Nephron progenitor cell (in vitro differentiated cells): ENCODE data around the gene TELO2.

Source experiments
- DNase-seq: peaks from one replicate; pipeline ENCODE4 v3.0.0; 2021
- H3K27ac Mint-ChIP-seq: 2 replicates; pipeline ENCODE4 v1.8.0; 2021; ENCODE audit warnings: mild to moderate bottlenecking, moderate library complexity, mixed read lengths
- H3K27me3 Mint-ChIP-seq: 2 replicates; pipeline ENCODE4 v1.8.0; 2021; ENCODE audit warnings: mild to moderate bottlenecking, low read depth, mixed read lengths; ENCODE audit not compliant: poor library complexity
- H3K36me3 Mint-ChIP-seq: 2 replicates; pipeline ENCODE4 v1.8.0; 2021; ENCODE audit warnings: low read depth, mixed read lengths
- H3K4me1 Mint-ChIP-seq: 2 replicates; pipeline ENCODE4 v1.8.0; 2021; ENCODE audit warnings: mixed read lengths
- H3K4me3 Mint-ChIP-seq: 2 replicates; pipeline ENCODE4 v1.8.0; 2021; ENCODE audit warnings: mild to moderate bottlenecking, moderate library complexity, mixed read lengths
- H3K9me3 Mint-ChIP-seq: 2 replicates; pipeline ENCODE4 v1.8.0; 2021; ENCODE audit warnings: mild to moderate bottlenecking, moderate library complexity, mixed read lengths
- TF ChIP-seq, protein P1 (sequence below): fragments of 200-600 bp; sonication (generic); IDR thresholded peaks from 2 replicates; pipeline ENCODE4 v1.5.0; 2021; ENCODE audit warnings: antibody characterized with exemption

TELO2 gene

DNA sequence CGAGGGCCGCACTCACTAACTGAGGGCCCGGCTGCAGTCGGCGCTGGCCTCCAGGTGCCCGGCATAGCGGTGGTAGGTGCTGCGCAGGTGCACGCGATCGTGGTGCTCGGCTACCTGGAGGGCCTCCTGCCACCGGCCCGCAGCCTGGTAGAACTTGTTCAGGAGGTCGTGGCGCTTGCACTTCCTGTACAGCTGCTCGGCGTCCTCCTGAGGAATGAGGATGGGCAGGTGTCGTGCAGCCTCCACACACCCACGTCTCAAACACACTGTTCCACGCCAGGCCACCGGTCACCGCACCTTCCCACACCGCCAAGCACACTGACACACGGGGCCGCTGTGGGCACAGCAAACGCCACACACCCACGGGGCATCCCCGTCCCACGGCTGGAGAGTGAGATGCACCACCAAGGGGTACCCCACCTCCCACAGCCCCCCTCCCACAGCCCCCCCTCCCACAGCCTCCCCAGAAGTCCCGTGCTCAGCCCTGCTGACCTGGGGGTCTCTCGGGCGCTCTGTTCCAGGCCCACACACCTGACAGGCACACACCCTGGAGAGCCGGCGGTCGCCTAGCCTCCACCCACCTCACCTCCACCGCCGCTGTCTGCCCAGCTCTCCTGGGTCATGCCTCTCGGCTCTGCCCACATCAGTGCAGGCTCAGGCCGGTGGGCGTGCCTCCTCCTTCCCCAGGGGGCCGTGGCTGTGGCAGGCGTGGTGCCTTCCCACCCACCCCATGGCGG lies 32.9 kb downstream of the TELO2 start:
- TF ChIP-seq, protein P1, sequence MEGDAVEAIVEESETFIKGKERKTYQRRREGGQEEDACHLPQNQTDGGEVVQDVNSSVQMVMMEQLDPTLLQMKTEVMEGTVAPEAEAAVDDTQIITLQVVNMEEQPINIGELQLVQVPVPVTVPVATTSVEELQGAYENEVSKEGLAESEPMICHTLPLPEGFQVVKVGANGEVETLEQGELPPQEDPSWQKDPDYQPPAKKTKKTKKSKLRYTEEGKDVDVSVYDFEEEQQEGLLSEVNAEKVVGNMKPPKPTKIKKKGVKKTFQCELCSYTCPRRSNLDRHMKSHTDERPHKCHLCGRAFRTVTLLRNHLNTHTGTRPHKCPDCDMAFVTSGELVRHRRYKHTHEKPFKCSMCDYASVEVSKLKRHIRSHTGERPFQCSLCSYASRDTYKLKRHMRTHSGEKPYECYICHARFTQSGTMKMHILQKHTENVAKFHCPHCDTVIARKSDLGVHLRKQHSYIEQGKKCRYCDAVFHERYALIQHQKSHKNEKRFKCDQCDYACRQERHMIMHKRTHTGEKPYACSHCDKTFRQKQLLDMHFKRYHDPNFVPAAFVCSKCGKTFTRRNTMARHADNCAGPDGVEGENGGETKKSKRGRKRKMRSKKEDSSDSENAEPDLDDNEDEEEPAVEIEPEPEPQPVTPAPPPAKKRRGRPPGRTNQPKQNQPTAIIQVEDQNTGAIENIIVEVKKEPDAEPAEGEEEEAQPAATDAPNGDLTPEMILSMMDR, result no peak
- Mint-ChIP-seq H3K4me3 (no peak overlapping the region), H3K27me3 (peaks cover 4% of the 10 kb centered on the region), H3K4me1 (peaks cover 6% of the 10 kb centered on the region), H3K9me3 (no peaks in the 10 kb centered on the region), H3K36me3 (peaks cover 13% of the 10 kb centered on the region), H3K27ac (no peak overlapping the region)
- no peak for DNase-seq

DNA sequence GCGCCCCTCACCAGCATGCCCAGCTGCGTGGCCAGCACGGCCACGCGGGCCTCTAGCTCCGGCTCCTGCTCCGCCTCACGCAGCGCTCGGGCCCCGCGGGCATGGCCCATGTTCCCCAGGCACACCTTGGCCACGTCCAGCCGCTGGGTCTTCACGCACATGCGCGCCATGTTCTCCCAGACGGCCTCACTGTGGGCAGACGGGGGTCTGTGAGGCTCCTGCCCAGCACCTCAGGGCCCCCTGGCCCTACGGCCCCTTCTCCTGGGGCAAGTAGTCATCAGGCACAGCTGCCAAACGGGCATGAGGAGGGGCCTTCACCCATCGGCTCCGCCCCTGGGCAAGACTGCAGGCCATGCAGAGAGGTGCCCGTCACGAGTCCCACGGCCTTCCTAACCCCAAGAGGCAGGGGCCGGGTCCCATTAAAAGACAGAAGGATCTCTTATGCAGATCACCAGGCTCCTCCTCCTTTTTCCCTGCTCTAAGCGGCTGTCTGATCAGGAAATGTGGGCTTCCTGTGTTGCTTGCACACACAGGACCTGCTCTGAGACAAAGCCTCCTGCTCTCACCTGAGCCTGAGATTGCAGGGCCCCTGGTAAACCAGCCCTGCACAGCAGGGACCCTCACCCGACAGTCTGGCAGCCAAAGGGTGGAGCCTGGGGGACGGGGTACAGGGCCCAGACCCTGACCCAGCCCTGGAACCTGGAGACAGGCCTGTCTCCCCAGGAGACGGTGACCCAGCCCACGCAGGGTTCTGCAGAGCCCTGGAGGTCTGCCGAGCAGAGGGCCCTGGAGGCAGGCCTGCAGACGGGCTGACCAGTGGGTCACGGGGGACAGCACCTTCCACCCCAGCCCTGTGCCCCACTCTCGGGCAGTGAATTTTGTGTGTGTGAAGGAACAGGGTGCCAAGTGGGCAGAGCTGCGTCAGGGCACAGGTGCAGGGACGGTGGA lies 33.7 kb downstream of the TELO2 start:
- H3K4me1 Mint-ChIP-seq, result peaks cover 9% of the 10 kb centered on the region
- peaks cover 13% of the 10 kb centered on the region for H3K36me3 Mint-ChIP-seq

DNA sequence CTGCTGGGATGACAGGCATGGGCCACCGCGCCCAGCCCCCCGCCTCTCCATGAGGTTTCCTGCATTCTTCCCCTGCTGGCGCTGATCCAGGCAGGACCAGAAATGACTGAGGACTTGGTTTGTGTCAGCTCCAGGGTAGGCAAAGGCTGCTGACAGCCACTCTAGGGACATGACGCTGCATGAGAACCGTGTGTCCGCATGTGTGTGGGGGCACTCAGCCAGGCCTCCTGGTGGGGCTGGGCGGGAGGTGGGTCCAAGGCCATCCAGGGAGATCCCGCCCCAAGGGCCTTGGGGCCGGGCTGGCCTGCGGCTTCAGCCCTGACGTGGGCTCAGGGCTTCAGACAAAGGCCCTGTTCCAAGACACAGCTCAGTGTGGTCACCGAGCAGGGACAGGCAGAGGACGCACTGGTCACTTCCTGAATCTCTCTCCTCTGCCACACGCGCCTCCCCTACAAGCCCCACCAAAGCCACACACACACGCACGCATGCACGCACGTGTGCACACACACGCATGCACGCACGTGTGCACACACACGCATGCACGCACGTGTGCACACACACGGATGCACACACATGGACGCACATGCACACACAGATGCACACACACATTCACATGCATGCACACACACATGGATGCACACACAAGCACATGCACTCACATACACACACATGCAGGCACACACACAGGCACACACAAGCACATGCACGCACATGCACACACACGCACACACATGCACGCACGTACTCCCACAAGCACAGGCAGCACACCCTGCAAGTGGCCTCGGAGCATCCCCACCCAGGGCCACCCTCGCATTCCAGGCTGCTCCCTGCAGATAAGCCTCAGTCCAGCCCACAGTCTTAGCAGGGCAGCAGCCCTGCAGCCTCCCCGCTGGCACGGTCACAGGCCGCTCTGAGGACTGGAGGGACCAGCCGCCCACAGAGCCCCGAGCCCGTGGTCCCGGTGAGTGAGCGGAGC lies 35.0 kb downstream of the TELO2 start:
- H3K9me3 Mint-ChIP-seq, result no peaks in the 10 kb centered on the region
- DNase-seq, result no peak
- H3K27me3 Mint-ChIP-seq, result peaks cover 9% of the 10 kb centered on the region
- TF ChIP-seq, protein P1, result no peak
- H3K36me3 Mint-ChIP-seq, result peaks cover 8% of the 10 kb centered on the region
- peak overlapping the region; percentile 87 for H3K27ac Mint-ChIP-seq
- no peak overlapping the region for H3K4me3 Mint-ChIP-seq
- H3K4me1 Mint-ChIP-seq, result peaks cover 9% of the 10 kb centered on the region

More for the DNA sequence above, 33.7 kb downstream of the TELO2 start:
- Mint-ChIP-seq H3K9me3 (no peaks in the 10 kb centered on the region), H3K27me3 (peaks cover 9% of the 10 kb centered on the region), H3K27ac (no peak overlapping the region), H3K4me3 (no peak overlapping the region)
- no peak for DNase-seq
- TF ChIP-seq, protein P1, result no peak

DNA sequence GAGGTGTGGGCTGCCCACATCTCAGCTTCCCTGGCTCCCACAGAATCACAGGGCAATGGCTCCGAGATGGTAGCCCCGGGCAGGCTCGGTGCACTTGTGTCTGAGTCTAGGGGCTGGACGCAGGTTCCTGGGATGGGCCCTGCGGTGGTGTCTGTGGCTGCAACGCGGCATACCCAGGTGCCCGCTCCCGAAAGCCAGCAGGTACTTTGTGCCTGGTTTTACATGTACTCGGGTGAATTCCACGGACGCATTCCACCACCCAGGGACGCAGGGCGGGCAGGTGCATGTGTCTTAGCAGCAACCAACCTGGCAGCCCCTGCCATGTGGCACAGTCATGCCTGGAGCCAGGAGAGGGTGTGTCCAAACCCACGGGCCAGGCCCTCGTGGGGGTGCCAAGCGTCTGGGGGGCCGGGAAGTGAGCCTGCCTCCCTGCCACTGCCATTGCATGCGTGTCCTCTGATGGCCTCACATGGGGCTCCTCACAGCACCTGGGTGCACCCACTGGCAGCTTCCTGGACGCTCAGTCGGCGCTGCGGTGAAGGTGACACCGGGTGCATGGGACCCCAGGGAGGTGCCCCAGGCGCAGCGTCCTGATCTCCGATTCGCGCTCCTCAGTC lies 35.9 kb downstream of the TELO2 start:
- peaks cover 1% of the 10 kb centered on the region for H3K36me3 Mint-ChIP-seq
- DNase-seq, result no peak
- H3K4me1 Mint-ChIP-seq, result peaks cover 9% of the 10 kb centered on the region
- H3K9me3 Mint-ChIP-seq, result no peaks in the 10 kb centered on the region
- H3K27me3 Mint-ChIP-seq, result peaks cover 9% of the 10 kb centered on the region
- TF ChIP-seq, protein P1, result no peak
- no peak overlapping the region for H3K4me3 Mint-ChIP-seq
- H3K27ac Mint-ChIP-seq, result peak overlapping the region; percentile 80

DNA sequence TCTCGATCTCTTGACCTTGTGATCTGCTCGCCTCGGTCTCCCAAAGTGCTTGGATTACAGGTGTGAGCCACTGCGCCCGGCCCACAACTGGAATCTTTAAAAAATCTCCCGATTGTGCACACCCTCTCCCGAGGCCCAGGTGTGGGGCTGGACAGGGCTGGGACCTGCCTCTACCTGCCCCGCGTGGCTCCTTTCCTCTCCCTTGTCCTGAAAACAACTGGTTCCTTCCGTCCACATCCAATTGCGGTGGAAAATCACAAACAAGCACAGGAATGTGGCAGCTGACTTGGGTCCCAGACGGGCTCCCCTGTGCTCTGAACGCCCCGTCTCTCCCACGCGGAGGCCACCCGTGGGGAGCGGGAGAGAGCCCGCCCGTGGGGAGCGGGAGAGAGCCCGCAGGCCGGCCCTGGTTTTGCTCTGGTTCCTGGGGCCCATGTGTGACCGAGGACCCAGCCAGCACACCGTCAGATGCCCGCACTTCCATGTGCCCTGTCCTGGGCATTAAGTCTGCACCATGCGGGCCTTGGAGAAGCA lies 37.3 kb downstream of the TELO2 start:
- Mint-ChIP-seq H3K9me3 (no peaks in the 10 kb centered on the region), H3K4me1 (peaks cover 19% of the 10 kb centered on the region), H3K4me3 (no peak overlapping the region), H3K36me3 (no peaks in the 10 kb centered on the region), H3K27ac (peak overlapping the region; percentile 45), H3K27me3 (peaks cover 9% of the 10 kb centered on the region)
- TF ChIP-seq, protein P1, result no peak
- DNase-seq, result no peak
